GM21423 (cell line): ENCODE measurements around the gene ZSWIM4.
"Not testable (repeated sequence)": the region's sequence is repeated elsewhere in the genome, so short reads cannot be mapped to it uniquely, and the experiment has no call there.

Source experiments
- ATAC-seq: cut with Tn5 transposase; IDR thresholded peaks from one replicate; pipeline ENCODE4 v1.9.1; 2021; ENCODE audit warnings: mild to moderate bottlenecking, moderate library complexity; ENCODE audit not compliant: unreplicated experiment

ZSWIM4 gene

GRCh38 chr19:13794757-13795589 lies at the start of gene ZSWIM4:
Gene ZSWIM4 (plus strand): TSS chr19:13795443. CDS start chr19:13795649, 206 bp downstream.
- peak; percentile 90 for ATAC-seq

GRCh38 chr19:13747098-13747453 lies 48.2 kb upstream of the ZSWIM4 start:
- no peak for ATAC-seq

- no peak for ATAC-seq
Measured at GRCh38 chr19:13748169-13748828, 46.9 kb upstream of the ZSWIM4 start.

GRCh38 chr19:13751436-13751835 lies 43.8 kb upstream of the ZSWIM4 start:
- no peak for ATAC-seq

- ATAC-seq = not testable (repeated sequence)
Measured at GRCh38 chr19:13753622-13754021, 41.6 kb upstream of the ZSWIM4 start.

GRCh38 chr19:13756210-13756609 lies 39.0 kb upstream of the ZSWIM4 start:
- ATAC-seq = no peak

- ATAC-seq = no peak
Measured at GRCh38 chr19:13757805-13758772, 37.2 kb upstream of the ZSWIM4 start.

GRCh38 chr19:13758795-13759194 lies 36.4 kb upstream of the ZSWIM4 start:
- no peak for ATAC-seq

GRCh38 chr19:13761423-13761822 lies 33.8 kb upstream of the ZSWIM4 start:
- ATAC-seq = no peak

- no peak for ATAC-seq
Measured at GRCh38 chr19:13762635-13763235, 32.5 kb upstream of the ZSWIM4 start.

GRCh38 chr19:13763265-13763664 lies 32.0 kb upstream of the ZSWIM4 start:
- no peak for ATAC-seq

- ATAC-seq = no peak
Measured at GRCh38 chr19:13764101-13764807, 31.0 kb upstream of the ZSWIM4 start, which contains the start of gene MRI1. Gene MRI1 (plus strand): TSS chr19:13764522. CDS start chr19:13764589, 67 bp downstream.

- ATAC-seq = no peak
Measured at GRCh38 chr19:13764821-13765394, 30.3 kb upstream of the ZSWIM4 start.

- no peak for ATAC-seq
Measured at GRCh38 chr19:13765395-13766094, 29.7 kb upstream of the ZSWIM4 start.

GRCh38 chr19:13766095-13766481 lies 29.2 kb upstream of the ZSWIM4 start:
- no peak for ATAC-seq

- no peak for ATAC-seq
Measured at GRCh38 chr19:13768510-13768909, 26.7 kb upstream of the ZSWIM4 start.

GRCh38 chr19:13770013-13770635 lies 25.1 kb upstream of the ZSWIM4 start:
- ATAC-seq = no peak
